ENCODE measurements around the gene FAM171A2.

The FAM171A2 gene

GRCh38 chr17:44322236-44322895, 41.3 kb downstream of the FAM171A2 start:
- peaks cover under 1% of the 10 kb centered on the region for H3K27me3 ChIP-seq (ENCODE audit: insufficient read depth, poor library complexity, severe bottlenecking)
- no peak for TF ChIP-seq POLR2AphosphoS5 (IDR thresholded peaks at IDR 0.05; ENCODE audit: low read depth)
- TF ChIP-seq GABPA (IDR thresholded peaks at IDR 0.05; ENCODE audit: low read depth) = no peak
- no peak for TF ChIP-seq CTCF (IDR thresholded peaks at IDR 0.05; ENCODE audit: insufficient read depth, low read length)
- no peak for DNase-seq (ENCODE audit: low read depth in 1 of 2, low spot score in 1 of 2)

GRCh38 chr17:44321246-44322120, 42.2 kb downstream of the FAM171A2 start:
- no peak for DNase-seq (ENCODE audit: low read depth in 1 of 2, low spot score in 1 of 2)
- TF ChIP-seq POLR2AphosphoS5 (IDR thresholded peaks at IDR 0.05; ENCODE audit: low read depth) = no peak
- no peak for TF ChIP-seq CTCF (IDR thresholded peaks at IDR 0.05; ENCODE audit: insufficient read depth, low read length)
- TF ChIP-seq REST (IDR thresholded peaks at IDR 0.05; ENCODE audit: insufficient replicate concordance, low read depth) = no peak
- TF ChIP-seq SPI1 (IDR thresholded peaks at IDR 0.05; ENCODE audit: borderline replicate concordance, low read depth) = no peak
- TF ChIP-seq GABPA (IDR thresholded peaks at IDR 0.05; ENCODE audit: low read depth) = no peak
- Histone ChIP-seq H3K4me3 (replicated peaks; ENCODE audit: insufficient read depth, low read length) (no peak overlapping the region), H3K27ac (replicated peaks) (no peak overlapping the region), H3K27me3 (ENCODE audit: insufficient read depth, poor library complexity, severe bottlenecking) (peaks cover 7% of the 10 kb centered on the region)

More at GRCh38 chr17:44322236-44322895, 41.3 kb downstream of the FAM171A2 start:
- Histone ChIP-seq H3K27ac (replicated peaks) (no peak overlapping the region), H3K4me3 (replicated peaks; ENCODE audit: insufficient read depth, low read length) (no peak overlapping the region)

- H3K27me3 ChIP-seq (ENCODE audit: insufficient read depth, poor library complexity, severe bottlenecking) = peaks cover 19% of the 10 kb centered on the region
- no peak overlapping the region for H3K27ac ChIP-seq (replicated peaks)
- no peak overlapping the region for H3K4me3 ChIP-seq (replicated peaks; ENCODE audit: insufficient read depth, low read length)
- TF ChIP-seq SPI1 (IDR thresholded peaks at IDR 0.05; ENCODE audit: borderline replicate concordance, low read depth) (no peak), REST (IDR thresholded peaks at IDR 0.05; ENCODE audit: insufficient replicate concordance, low read depth) (no peak), GABPA (IDR thresholded peaks at IDR 0.05; ENCODE audit: low read depth) (no peak), CTCF (IDR thresholded peaks at IDR 0.05; ENCODE audit: insufficient read depth, low read length) (no peak), POLR2AphosphoS5 (IDR thresholded peaks at IDR 0.05; ENCODE audit: low read depth) (no peak)
- DNase-seq (ENCODE audit: low read depth in 1 of 2, low spot score in 1 of 2) = no peak
Observed at GRCh38 chr17:44320066-44320465, 43.6 kb downstream of the FAM171A2 start.
